WTC11 (cell line): ENCODE data around the gene DHRS1. TPM values are rescaled to one million over a fixed set of nuclear protein-coding genes. Genes with fewer than 3 reads are reported as not detected.

Source experiments
- ATAC-seq: fragments of 200-7000 bp; cut with Tn5 transposase; 2 replicates; pipeline ENCODE4 v1.10.0; 2021; ENCODE audit warnings: mild to moderate bottlenecking, moderate library complexity
- CTCF ChIA-PET: fragments of 300-600 bp; sonication (Branson Sonifier 250); formaldehyde crosslinking; loops from one replicate; lab custom pipeline; 2021; ENCODE audit warnings: antibody characterized with exemption; lab: Charles Lee
- POLR2A ChIA-PET: fragments of 350-600 bp; sonication (Branson Sonifier 250); formaldehyde crosslinking; loops from one replicate; lab custom pipeline; 2021; ENCODE audit warnings: antibody characterized with exemption; lab: Charles Lee
- DNase-seq: peaks from one replicate; pipeline ENCODE4 v3.0.0; 2021; ENCODE audit warnings: low spot score
- H3K27ac Mint-ChIP-seq: 2 replicates; pipeline ENCODE4 v1.8.0; 2021; ENCODE audit warnings: mixed read lengths
- H3K27me3 Mint-ChIP-seq: 2 replicates; pipeline ENCODE4 v1.8.0; 2021; ENCODE audit warnings: low read depth, mild to moderate bottlenecking, moderate library complexity, mixed read lengths
- H3K36me3 Mint-ChIP-seq: 2 replicates; pipeline ENCODE4 v1.8.0; 2021; ENCODE audit warnings: mixed read lengths
- H3K4me1 Mint-ChIP-seq: 2 replicates; pipeline ENCODE4 v1.8.0; 2022; ENCODE audit warnings: mixed read lengths
- H3K4me3 Mint-ChIP-seq: 2 replicates; pipeline ENCODE4 v1.8.0; 2021; ENCODE audit warnings: mild to moderate bottlenecking, moderate library complexity, mixed read lengths
- H3K9me3 Mint-ChIP-seq: 2 replicates; pipeline ENCODE4 v1.8.0; 2021; ENCODE audit warnings: mixed read lengths
- ARID4B ChIP-seq: sonication (generic); formaldehyde crosslinking; IDR thresholded peaks from 2 replicates; pipeline ENCODE4 v1.8.0; 2023; ENCODE audit warnings: missing genetic modification reagents, mild to moderate bottlenecking, borderline replicate concordance
- CTCF ChIP-seq: fragments of 200-600 bp; IDR thresholded peaks from 2 replicates; pipeline ENCODE4 v1.8.0; 2022; ENCODE audit warnings: antibody characterized with exemption
- E2F5 ChIP-seq: sonication (generic); formaldehyde crosslinking; IDR thresholded peaks from 2 replicates; pipeline ENCODE4 v1.8.1; 2022; ENCODE audit warnings: mild to moderate bottlenecking, moderate library complexity, missing genetic modification reagents
- ELF4 ChIP-seq: sonication (generic); formaldehyde crosslinking; IDR thresholded peaks from 2 replicates; pipeline ENCODE4 v1.8.1; 2022; ENCODE audit warnings: low read depth, mild to moderate bottlenecking, moderate library complexity, missing genetic modification reagents
- ETV6 ChIP-seq: sonication (generic); formaldehyde crosslinking; IDR thresholded peaks from 2 replicates; pipeline ENCODE4 v1.8.1; 2022; ENCODE audit warnings: mild to moderate bottlenecking, missing genetic modification reagents
- FOXK1 ChIP-seq: sonication (generic); formaldehyde crosslinking; IDR thresholded peaks from 2 replicates; pipeline ENCODE4 v1.8.0; 2022; ENCODE audit warnings: mild to moderate bottlenecking, moderate library complexity, missing genetic modification reagents
- GTF2I ChIP-seq: fragments of 250-450 bp; sonication (Bioruptor Pico); conservative IDR thresholded peaks from 2 replicates; pipeline ENCODE4 v1.4.0; 2021; ENCODE audit warnings: mild to moderate bottlenecking
- NFYB ChIP-seq: sonication (generic); formaldehyde crosslinking; conservative IDR thresholded peaks from 2 replicates; pipeline ENCODE4 v1.8.0; 2022; ENCODE audit warnings: low read depth, missing genetic modification reagents
- RELA ChIP-seq: sonication (generic); formaldehyde crosslinking; IDR thresholded peaks from 2 replicates; pipeline ENCODE4 v1.8.1; 2022; ENCODE audit warnings: missing genetic modification reagents, mild to moderate bottlenecking, borderline replicate concordance
- SMAD3 ChIP-seq: sonication (generic); formaldehyde crosslinking; IDR thresholded peaks from 2 replicates; pipeline ENCODE4 v1.8.0; 2022; ENCODE audit warnings: missing genetic modification reagents, mild to moderate bottlenecking, borderline replicate concordance
- SP1 ChIP-seq: sonication (generic); formaldehyde crosslinking; conservative IDR thresholded peaks from 2 replicates; pipeline ENCODE4 v1.8.1; 2022; ENCODE audit warnings: missing genetic modification reagents
- USF1 ChIP-seq: sonication (generic); formaldehyde crosslinking; IDR thresholded peaks from 2 replicates; pipeline ENCODE4 v1.8.0; 2022; ENCODE audit warnings: mild to moderate bottlenecking, missing genetic modification reagents
- ZBTB43 ChIP-seq: sonication (generic); formaldehyde crosslinking; IDR thresholded peaks from 2 replicates; pipeline ENCODE4 v1.8.1; 2023; ENCODE audit warnings: mild to moderate bottlenecking, missing genetic modification reagents
- ZNF219 ChIP-seq: sonication (generic); formaldehyde crosslinking; IDR thresholded peaks from 2 replicates; pipeline ENCODE4 v1.8.0; 2023; ENCODE audit warnings: missing genetic modification reagents, mild to moderate bottlenecking, borderline replicate concordance
- ZNF232 ChIP-seq: sonication (generic); formaldehyde crosslinking; IDR thresholded peaks from 2 replicates; pipeline ENCODE4 v1.8.0; 2022; ENCODE audit warnings: mild to moderate bottlenecking, missing genetic modification reagents
- total RNA-seq: library from RNA; stranded (reverse); gene quantifications from 3 replicates; pipeline ENCODE4 v1.2.3, GENCODE V29; 2021

The DHRS1 gene
- total RNA-seq, 1 experiment from 2014 or later, result 13.9 TPM

- peaks cover 24% of the 10 kb centered on the region for H3K4me1 Mint-ChIP-seq
- H3K9me3 Mint-ChIP-seq, result no peaks in the 10 kb centered on the region
- peak; percentile 3 for ATAC-seq
- peak overlapping the region; percentile 78 for H3K4me3 Mint-ChIP-seq
- H3K36me3 Mint-ChIP-seq, result no peaks in the 10 kb centered on the region
- H3K27me3 Mint-ChIP-seq, result peaks cover 91% of the 10 kb centered on the region
- ChIA-PET POLR2A (interaction anchor here (0.5 to 2.5 kb wide), 5 partner anchors 89 to 110 kb away, joined by 3 to 9 read pairs (median 4); partner anchors contain the start of genes CBLN3, KHNYN and TINF2), CTCF (interaction anchor here (0.7 to 17.1 kb wide), 27 partner anchors 10 to 273 kb away, joined by 3 to 518 read pairs (median 16); partner anchors contain the start of genes CBLN3, CHMP4A, CIDEB and DHRS1)
- no peak for TF ChIP-seq GTF2I (CRISPR knock-in tag)
- TF ChIP-seq NFYB (CRISPR knock-in tag), result no peak
- TF ChIP-seq ELF4 (CRISPR knock-in tag), result no peak
- no peak for TF ChIP-seq USF1
- no peak for TF ChIP-seq E2F5 (CRISPR knock-in tag)
- TF ChIP-seq ARID4B (CRISPR knock-in tag), result no peak
- no peak for TF ChIP-seq SP1 (CRISPR knock-in tag)
- no peak for TF ChIP-seq SMAD3 (CRISPR knock-in tag)
- TF ChIP-seq RELA (CRISPR knock-in tag), result no peak
- no peak for TF ChIP-seq ZBTB43 (CRISPR knock-in tag)
- TF ChIP-seq FOXK1 (CRISPR knock-in tag), result no peak
- TF ChIP-seq ETV6 (CRISPR knock-in tag), result no peak
- TF ChIP-seq CTCF, result no peak
- TF ChIP-seq ZNF232 (CRISPR knock-in tag), result no peak
- no peak for TF ChIP-seq ZNF219 (CRISPR knock-in tag)
- DNase-seq, result peak; percentile 44
- H3K27ac Mint-ChIP-seq, result no peak overlapping the region
These were observed 32.2 kb upstream of the DHRS1 start for GRCh38 chr14:24331731-24332267.
